A549 (cell line): ENCODE measurements around the gene MOV10L1. TPM values are rescaled to one million over a fixed set of nuclear protein-coding genes. Genes with fewer than 3 reads are reported as not detected.

ENCODE experiments used
- ATAC-seq, 2 experiments: fragments of 200-7000 bp in 1 of 2; fragments of >200 bp in 1 of 2; cut with Nextera tagmentation in 1 of 2; cut with Tn5 transposase in 1 of 2; 3 replicates each; pipeline versions ENCODE4 v1.8.0 to v1.9.1; 2018 to 2020; ENCODE audit warnings: mild to moderate bottlenecking in 1 of 2, moderate library complexity in 1 of 2
- CTCF ChIA-PET: fragments of 300-600 bp; sonication (Branson Sonifier 250); formaldehyde crosslinking; extraction: SDS; loops from one replicate; lab custom pipeline; 2021; ENCODE audit warnings: antibody characterized with exemption, inconsistent platforms; lab: Yijun Ruan, JAX
- POLR2A ChIA-PET: fragments of 350-600 bp; formaldehyde crosslinking; extraction: SDS; loops from one replicate; lab custom pipeline; 2021; ENCODE audit warnings: antibody characterized with exemption, inconsistent platforms; lab: Yijun Ruan, JAX
- DNase-seq, 2 experiments: peaks; one replicate each; pipeline versions ENCODE4 v3.0.0 to v3.0.0-alpha.2; 2011 to 2016; ENCODE audit warnings: low read depth in 1 of 2, low spot score in 1 of 2
- FAIRE-seq: peaks from 2 replicates; lab custom pipeline; 2011; peaks lifted over from hg19 to GRCh38; lab: Jason Lieb, UNC
- H3K27ac ChIP-seq, 2 experiments: fragments of >200 bp; sonication (Bioruptor Twin); formaldehyde crosslinking; 3 replicates each; pipeline ENCODE4 v1.5.1; 2016 to 2017
- H3K4me1 ChIP-seq: fragments of >200 bp; sonication (Bioruptor Twin); formaldehyde crosslinking; 3 replicates; pipeline ENCODE4 v1.6.1; 2016
- H3K4me2 ChIP-seq: fragments of >200 bp; sonication (Bioruptor Twin); formaldehyde crosslinking; 3 replicates; pipeline ENCODE4 v1.6.1; 2016
- H3K4me3 ChIP-seq: fragments of >200 bp; sonication (Bioruptor Twin); formaldehyde crosslinking; 3 replicates; pipeline ENCODE4 v1.5.1; 2016
- H3K9me3 ChIP-seq: fragments of >200 bp; sonication (Bioruptor Twin); formaldehyde crosslinking; 3 replicates; pipeline ENCODE4 v1.6.1; 2016
- ATOH8 ChIP-seq: fragments of 250-450 bp; sonication (Bioruptor Pico); IDR thresholded peaks from 2 replicates; pipeline ENCODE4 v1.5.0; 2020; ENCODE audit warnings: low read depth, mild to moderate bottlenecking, moderate library complexity
- BHLHE40 ChIP-seq: IDR thresholded peaks from 2 replicates; pipeline ENCODE4 v1.6.1; 2012; ENCODE audit warnings: low read depth, low read length, inconsistent platforms
- CBX8 ChIP-seq: fragments of 200-600 bp; sonication (generic); IDR thresholded peaks from 2 replicates; pipeline ENCODE4 v1.6.1; 2016
- CHD2 ChIP-seq: fragments of 150-350 bp; IDR thresholded peaks from 2 replicates; pipeline ENCODE4 v1.6.1; 2014; ENCODE audit warnings: low read length; ENCODE audit not compliant: partially characterized antibody
- E2F6 ChIP-seq: IDR thresholded peaks from 2 replicates; pipeline ENCODE4 v1.6.1; 2012; ENCODE audit warnings: low read depth, borderline replicate concordance
- ELK1 ChIP-seq: fragments of 150-350 bp; IDR thresholded peaks from 2 replicates; pipeline ENCODE4 v1.6.1; 2014; ENCODE audit warnings: low read depth, mild to moderate bottlenecking, low read length
- EP300 ChIP-seq, 2 experiments: fragments of >200 bp; sonication (Bioruptor Twin); formaldehyde crosslinking; IDR thresholded peaks; 2 replicates in 1 of 2; 3 replicates in 1 of 2; pipeline ENCODE4 v1.6.1; 2016 to 2017
- HES2 ChIP-seq: fragments of >200 bp; sonication (Bioruptor Twin); formaldehyde crosslinking; IDR thresholded peaks from 2 replicates; pipeline ENCODE4 v1.6.1; 2016
- HEYL ChIP-seq: fragments of 250-450 bp; sonication (Bioruptor Pico); IDR thresholded peaks from 2 replicates; pipeline ENCODE4 v1.8.0; 2021; ENCODE audit warnings: mild to moderate bottlenecking, moderate library complexity
- HOXA7 ChIP-seq: fragments of 250-450 bp; sonication (Bioruptor Pico); IDR thresholded peaks from 2 replicates; pipeline ENCODE4 v1.5.0; 2020; ENCODE audit warnings: mild to moderate bottlenecking, moderate library complexity
- HOXB13 ChIP-seq: fragments of 250-450 bp; sonication (Bioruptor Pico); IDR thresholded peaks from 2 replicates; pipeline ENCODE4 v1.5.0; 2020; ENCODE audit warnings: low read depth, mild to moderate bottlenecking, moderate library complexity
- JUNB ChIP-seq: fragments of >200 bp; sonication (Bioruptor Twin); formaldehyde crosslinking; IDR thresholded peaks from 2 replicates; pipeline ENCODE4 v1.6.1; 2016
- MAX ChIP-seq: IDR thresholded peaks from 2 replicates; pipeline ENCODE4 v1.6.1; 2012
- MYC ChIP-seq: IDR thresholded peaks from 2 replicates; pipeline ENCODE4 v1.6.1; 2012; ENCODE audit warnings: mild to moderate bottlenecking, inconsistent platforms, low read length, improper control_type of control experiment, borderline replicate concordance
- NPAS2 ChIP-seq: fragments of 250-450 bp; sonication (Bioruptor Pico); IDR thresholded peaks from 2 replicates; pipeline ENCODE4 v1.8.0; 2022; ENCODE audit warnings: mild to moderate bottlenecking, moderate library complexity, borderline replicate concordance
- PHF8 ChIP-seq: fragments of 200-600 bp; sonication (generic); IDR thresholded peaks from 2 replicates; pipeline ENCODE4 v1.6.1; 2016; ENCODE audit warnings: low read depth, mild to moderate bottlenecking, antibody characterized with exemption, moderate library complexity, borderline replicate concordance
- RAD21 ChIP-seq, 2 experiments: fragments of >200 bp in 1 of 2; sonication (Bioruptor Twin) in 1 of 2; formaldehyde crosslinking in 1 of 2; IDR thresholded peaks in 1 of 2; conservative IDR thresholded peaks in 1 of 2; 2 replicates in 1 of 2; 3 replicates in 1 of 2; pipeline ENCODE4 v1.6.1; 2012 to 2018; ENCODE audit warnings: inconsistent platforms in 1 of 2
- SREBF2 ChIP-seq: fragments of 450-650 bp; IDR thresholded peaks from 2 replicates; pipeline ENCODE4 v1.6.1; 2014; ENCODE audit warnings: mild to moderate bottlenecking, moderate library complexity
- TFCP2L1 ChIP-seq: fragments of 250-450 bp; sonication (Bioruptor Pico); IDR thresholded peaks from 2 replicates; pipeline ENCODE4 v1.5.0; 2021; ENCODE audit warnings: mild to moderate bottlenecking
- TP53 ChIP-seq: fragments of 250-450 bp; sonication (Bioruptor Pico); IDR thresholded peaks from 2 replicates; pipeline ENCODE4 v1.5.0; 2021; ENCODE audit warnings: mild to moderate bottlenecking, moderate library complexity
- ZC3H11A ChIP-seq: fragments of 450-650 bp; IDR thresholded peaks from 2 replicates; pipeline ENCODE4 v1.6.1; 2014; ENCODE audit warnings: antibody characterized with exemption, mild to moderate bottlenecking
- ZNF302 ChIP-seq: fragments of 250-450 bp; sonication (Bioruptor Pico); IDR thresholded peaks from 2 replicates; pipeline ENCODE4 v1.9.0; 2021; ENCODE audit warnings: inconsistent platforms, mild to moderate bottlenecking, moderate library complexity
- WGBS: methylation state at CpG from one replicate; pipeline ENCODE4 v1.1.6; 2017; ENCODE audit errors: missing lambda C conversion rate; 5-methylcytosine and 5-hydroxymethylcytosine counted together
- polyA plus RNA-seq, 4 experiments: library from polyadenylated mRNA; depleted of rRNA in 3 of 4; stranded (reverse); fragments of >200 nt; fragmentation: RNase III in 1 of 4; extraction: RNeasy Plus Mini Kit Qiagen cat#74134 plus additional on column Dnase treatment in 1 of 4; gene quantifications; 2 replicates in 3 of 4; 3 replicates in 1 of 4; pipeline ENCODE4 v1.2.3, GENCODE V29; 2011 to 2017

The MOV10L1 gene
- polyA plus RNA-seq, 2 of the 4 experiments (the other 2 are of a cell fraction): 0.04 TPM

- ATAC-seq: no peak
- Histone ChIP-seq H3K4me1 (peaks cover 7% of the 10 kb centered on the region; the same call in 1 of the 3 replicates), H3K9me3 (no peaks in the 10 kb centered on the region), H3K4me3 (no peak overlapping the region), H3K27ac (no peak overlapping the region), H3K4me2 (no peak overlapping the region)
- CTCF ChIA-PET: interaction anchor here (1.9 kb wide), 1 partner anchor 26 kb away, joined by 7 read pairs; no protein-coding TSS in a partner anchor
- no peak for FAIRE-seq
- DNase-seq: no peak
- POLR2A ChIA-PET: no interaction called here
- TF ChIP-seq CBX8: no peak
- no peak for TF ChIP-seq E2F6
- no peak for TF ChIP-seq MAX
- no peak for TF ChIP-seq RAD21 (conservative IDR thresholded peaks at IDR 0.05 in 1 of 2, IDR thresholded peaks at IDR 0.05 in 1 of 2)
- 94% methylated on average over 2 of the region's 6 CpGs for WGBS
Observed at GRCh38 chr22:50175191-50175461, 85.3 kb downstream of the MOV10L1 start.

- CTCF ChIA-PET: interaction anchor here (0.6 to 1.9 kb wide), 2 partner anchors 27 to 444 kb away, joined by 3 to 7 read pairs; no protein-coding TSS in a partner anchor
- H3K27ac ChIP-seq: no peak overlapping the region
- H3K4me1 ChIP-seq: peaks cover 3% of the 10 kb centered on the region; the same call in 1 of the 3 replicates
- 88% methylated on average over 12 of the region's 27 CpGs for WGBS
- ATAC-seq (peak in 1 of 2 experiments; percentile 12; a peak in 1 of 6 replicates), FAIRE-seq (no peak), DNase-seq (no peak)
- H3K4me2 ChIP-seq: no peak overlapping the region
- no peak for TF ChIP-seq JUNB
- TF ChIP-seq ZNF302 (CRISPR knock-in tag): no peak
- TF ChIP-seq HOXA7 (CRISPR knock-in tag): no peak
- no peak for TF ChIP-seq ELK1
- TF ChIP-seq CHD2: no peak
- no peak for TF ChIP-seq TFCP2L1 (CRISPR knock-in tag)
- no peak for TF ChIP-seq SREBF2
- TF ChIP-seq ATOH8 (CRISPR knock-in tag): no peak
- TF ChIP-seq HEYL: no peak
- TF ChIP-seq MYC: no peak
- no peak for TF ChIP-seq PHF8
- TF ChIP-seq BHLHE40: no peak
- TF ChIP-seq HES2: no peak
- TF ChIP-seq EP300 (IDR thresholded peaks at IDR 0.05): no peak
- TF ChIP-seq ZC3H11A: no peak
- no peak for TF ChIP-seq TP53
- TF ChIP-seq HOXB13 (CRISPR knock-in tag): no peak
- no peak for TF ChIP-seq NPAS2
- TF ChIP-seq RAD21 (conservative IDR thresholded peaks at IDR 0.05 in 1 of 2, IDR thresholded peaks at IDR 0.05 in 1 of 2): no peak
- H3K9me3 ChIP-seq: no peaks in the 10 kb centered on the region
- POLR2A ChIA-PET: no interaction called here
- H3K4me3 ChIP-seq: no peak overlapping the region
Observed at GRCh38 chr22:50175921-50176849, 86.4 kb downstream of the MOV10L1 start.
